Measurements from ENCODE around the gene CEACAM8. TPM values are rescaled to one million over a fixed set of nuclear protein-coding genes. Genes with fewer than 3 reads are reported as not detected.
"Not testable (repeated sequence)": the region's sequence is repeated elsewhere in the genome, so short reads cannot be mapped to it uniquely, and the experiment has no call there.

Gene CEACAM8
- total RNA-seq, 2 donors from 2014 or later = not detected

- H3K4me3 ChIP-seq (ENCODE audit: low read length) = no peak overlapping the region
- H3K9ac ChIP-seq (ENCODE audit: extremely low read depth, low read length, poor library complexity, severe bottlenecking) = no peak overlapping the region
- H3K36me3 Mint-ChIP-seq (ENCODE audit: low read depth) = no peaks in the 10 kb centered on the region
- no peaks in the 10 kb centered on the region for H3K36me3 ChIP-seq (ENCODE audit: control insufficient read depth, insufficient read depth, low read length)
- no peak for TF ChIP-seq CTCF (conservative IDR thresholded peaks at IDR 0.05)
- H3K27ac Mint-ChIP-seq = no peak overlapping the region
- DNase-seq = no peak
- no peak overlapping the region for H3K27ac ChIP-seq (ENCODE audit: low read depth, low read length)
- H3K27me3 Mint-ChIP-seq (ENCODE audit: insufficient read depth) = no peaks in the 10 kb centered on the region
- H3K27me3 ChIP-seq (ENCODE audit: control insufficient read depth, insufficient read depth, low read length, poor library complexity, severe bottlenecking) = no peaks in the 10 kb centered on the region
- 87 to 96% methylated on average over 3 to 5 of the region's 5 CpGs for WGBS, 2 experiments (ENCODE audit: insufficient coverage in 1 of 2, insufficient read length in 1 of 2)
- H3K4me3 Mint-ChIP-seq = no peak overlapping the region
- H3K4me1 Mint-ChIP-seq = no peaks in the 10 kb centered on the region
- peaks cover 70% of the 10 kb centered on the region for H3K9me3 Mint-ChIP-seq
- no peaks in the 10 kb centered on the region for H3K4me1 ChIP-seq (ENCODE audit: control insufficient read depth, insufficient read depth, low read length)
- no peaks in the 10 kb centered on the region for H3K9me3 ChIP-seq (ENCODE audit: control insufficient read depth, low read length)
These were observed 18.9 kb upstream of the CEACAM8 start for GRCh38 chr19:42613666-42614065.

GRCh38 chr19:42610401-42610915 is 15.7 kb upstream of the CEACAM8 start:
- H3K27ac Mint-ChIP-seq; H3K36me3 ChIP-seq (ENCODE audit: control insufficient read depth, insufficient read depth, low read length); H3K4me1 ChIP-seq (ENCODE audit: control insufficient read depth, insufficient read depth, low read length); H3K9ac ChIP-seq (ENCODE audit: extremely low read depth, low read length, poor library complexity, severe bottlenecking); H3K27me3 ChIP-seq (ENCODE audit: control insufficient read depth, insufficient read depth, low read length, poor library complexity, severe bottlenecking); H3K4me1 Mint-ChIP-seq; H3K4me3 Mint-ChIP-seq; H3K36me3 Mint-ChIP-seq (ENCODE audit: low read depth); H3K9me3 ChIP-seq (ENCODE audit: control insufficient read depth, low read length); H3K27me3 Mint-ChIP-seq (ENCODE audit: insufficient read depth); H3K27ac ChIP-seq (ENCODE audit: low read depth, low read length); H3K4me3 ChIP-seq (ENCODE audit: low read length); DNase-seq: not testable (repeated sequence)
- WGBS, 2 experiments (ENCODE audit: insufficient coverage in 1 of 2, insufficient read length in 1 of 2) = 95% methylated on average over 25 of the region's 33 CpGs; no CpG with 5 or more reads in 1 of the 2 experiments
- peaks cover 52% of the 10 kb centered on the region for H3K9me3 Mint-ChIP-seq

GRCh38 chr19:42606660-42607351 is 12.1 kb upstream of the CEACAM8 start:
- 17 to 42% methylated on average over 8 to 14 of the region's 14 CpGs for whole genome bisulfite sequencing, 2 experiments (ENCODE audit: insufficient coverage in 1 of 2, insufficient read length in 1 of 2)
- Mint-ChIP-seq H3K4me1 (no peaks in the 10 kb centered on the region), H3K27me3 (ENCODE audit: insufficient read depth) (peaks cover 4% of the 10 kb centered on the region), H3K36me3 (ENCODE audit: low read depth) (no peaks in the 10 kb centered on the region), H3K9me3 (peaks cover 25% of the 10 kb centered on the region), H3K27ac (no peak overlapping the region), H3K4me3 (no peak overlapping the region)
- Histone ChIP-seq H3K4me1 (ENCODE audit: control insufficient read depth, insufficient read depth, low read length) (no peaks in the 10 kb centered on the region), H3K9ac (ENCODE audit: extremely low read depth, low read length, poor library complexity, severe bottlenecking) (no peak overlapping the region), H3K27ac (ENCODE audit: low read depth, low read length) (no peak overlapping the region), H3K9me3 (ENCODE audit: control insufficient read depth, low read length) (no peaks in the 10 kb centered on the region), H3K4me3 (ENCODE audit: low read length) (no peak overlapping the region), H3K36me3 (ENCODE audit: control insufficient read depth, insufficient read depth, low read length) (no peaks in the 10 kb centered on the region), H3K27me3 (ENCODE audit: control insufficient read depth, insufficient read depth, low read length, poor library complexity, severe bottlenecking) (peaks cover 7% of the 10 kb centered on the region)
- peak; percentile 82 for TF ChIP-seq CTCF (conservative IDR thresholded peaks at IDR 0.05)
- peak; percentile 92 for DNase-seq

Measured in endodermal cell (in vitro differentiated cells).